Vagina (tissue), 2 donors: ENCODE data around the gene MMP27.

ENCODE experiments used
- CTCF ChIP-seq, 3 experiments: fragments of 450-650 bp in 2 of 3; fragments of 200-600 bp in 1 of 3; sonication (generic) in 1 of 3; IDR thresholded peaks; one replicate each; pipeline ENCODE4 v1.5.1; 2017 to 2019; ENCODE audit warnings: antibody characterized with exemption in 3 of 3, mild to moderate bottlenecking in 2 of 3, moderate library complexity in 2 of 3
- POLR2A ChIP-seq, 2 donors: fragments of 450-650 bp; IDR thresholded peaks; one replicate each; pipeline ENCODE4 v1.6.1; 2017; ENCODE audit warnings: antibody characterized with exemption in 2 of 2, mild to moderate bottlenecking in 2 of 2, moderate library complexity in 2 of 2
- POLR2AphosphoS5 ChIP-seq, 2 donors: sonication (generic); formaldehyde crosslinking; IDR thresholded peaks; one replicate each; pipeline ENCODE4 v1.9.0; 2017; ENCODE audit warnings: antibody characterized with exemption in 2 of 2, mild to moderate bottlenecking in 2 of 2, low read depth in 1 of 2; ENCODE audit not compliant: insufficient read depth in 1 of 2

GRCh38 chr11:102753267-102753666 is 47.7 kb upstream of the MMP27 start:
- TF ChIP-seq POLR2AphosphoS5 (IDR thresholded peaks at IDR 0.05; ENCODE audit: insufficient read depth in 1 of 2, low read depth in 1 of 2) (no peak), CTCF (IDR thresholded peaks at IDR 0.05) (no peak), POLR2A (IDR thresholded peaks at IDR 0.05) (no peak)
